GM21381 (cell line): Measurements from ENCODE around the gene AMHR2.
"Not testable (repeated sequence)": the region's sequence is repeated elsewhere in the genome, so short reads cannot be mapped to it uniquely, and the experiment has no call there.

ENCODE experiments used
- ATAC-seq: cut with Tn5 transposase; IDR thresholded peaks from one replicate; pipeline ENCODE4 v1.9.1; 2021; ENCODE audit warnings: mild to moderate bottlenecking, moderate library complexity; ENCODE audit not compliant: unreplicated experiment

AMHR2 gene

DNA sequence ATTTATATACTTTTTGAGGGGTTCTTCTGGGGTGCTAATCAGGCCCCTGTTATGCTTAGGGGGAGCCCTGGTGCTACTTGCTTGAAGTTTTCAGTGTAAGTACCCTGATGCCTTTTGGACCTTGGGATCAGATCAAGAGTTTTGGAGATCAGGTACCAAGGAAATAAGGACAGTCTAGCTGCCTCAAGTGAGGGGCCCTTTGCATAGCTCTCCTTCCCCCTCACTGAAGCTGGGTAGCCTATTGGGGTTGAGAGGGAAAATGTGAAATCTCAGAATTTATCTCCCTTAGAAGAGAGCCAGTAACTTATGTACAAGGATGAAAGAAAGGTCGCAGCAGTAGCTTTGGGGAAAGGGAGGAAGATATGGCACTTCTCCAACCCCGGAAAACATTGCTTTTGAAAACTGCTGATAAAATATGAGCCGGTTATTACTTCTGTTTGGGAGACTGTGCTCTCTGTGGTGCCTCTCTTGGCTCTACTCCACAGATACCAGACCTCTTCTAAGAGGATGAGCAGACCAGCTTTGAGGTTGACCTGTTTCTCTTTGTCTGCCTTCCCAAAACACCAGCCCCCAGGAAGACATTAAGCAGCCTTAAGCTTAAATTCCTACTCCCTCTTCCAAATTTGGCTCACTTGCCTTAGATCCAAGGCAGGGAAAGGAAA is 8.8 kb upstream of the AMHR2 start:
- no peak for ATAC-seq

DNA sequence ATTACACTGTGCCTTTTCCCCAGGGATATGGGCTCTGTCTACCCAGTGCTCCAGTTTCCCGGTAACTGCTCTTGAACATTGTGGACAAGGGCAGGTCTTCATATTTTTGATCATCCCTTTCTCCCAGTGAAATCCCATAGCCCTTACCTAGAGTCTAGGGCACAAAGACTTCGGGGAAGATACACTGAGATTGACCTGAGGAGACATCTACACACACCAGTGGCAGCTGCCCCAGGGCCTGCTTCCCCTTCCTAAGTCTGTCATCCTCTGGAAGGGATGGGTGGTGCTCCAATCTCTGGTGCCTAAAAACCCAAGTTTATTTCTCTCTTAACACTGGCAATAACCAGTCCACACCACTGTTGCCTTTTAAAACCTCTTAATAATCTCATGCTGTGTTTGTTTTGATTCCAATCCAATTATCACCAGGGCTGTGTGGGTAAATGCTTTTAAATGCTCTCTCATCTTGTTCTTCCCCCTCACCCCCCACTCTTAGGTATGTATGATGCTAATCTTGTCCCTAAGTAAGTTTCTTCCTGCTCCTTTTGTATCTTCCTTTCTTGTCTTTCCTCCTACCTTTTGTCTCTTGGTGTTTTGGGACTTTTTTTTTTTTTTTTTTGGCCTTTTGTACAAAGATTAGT is 7.8 kb upstream of the AMHR2 start:
- ATAC-seq: not testable (repeated sequence)

DNA sequence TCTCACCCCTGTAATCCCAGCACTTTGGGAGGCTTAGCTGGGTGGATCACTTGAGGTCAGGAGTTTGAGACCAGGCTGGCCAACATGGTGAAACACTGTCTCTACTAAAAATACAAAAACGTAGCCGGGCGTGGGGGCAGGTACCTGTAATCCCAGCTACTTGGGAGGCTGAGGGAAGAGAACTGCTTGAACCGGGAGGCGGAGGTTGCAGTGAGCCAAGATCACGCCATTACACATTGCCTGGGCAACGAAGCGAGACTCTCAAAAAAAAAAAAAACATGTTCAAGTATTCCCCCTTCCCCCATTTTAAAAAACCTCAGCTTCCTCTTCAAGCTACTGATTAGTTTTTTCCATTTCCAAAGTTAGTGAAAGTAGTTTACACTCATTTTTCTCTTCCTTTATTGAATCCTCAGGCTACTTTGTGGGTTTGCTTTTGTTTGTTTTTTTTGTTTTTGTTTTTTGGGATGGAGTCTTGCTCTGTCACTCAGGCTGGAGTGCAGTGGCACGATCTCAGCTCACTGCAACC is 6.3 kb upstream of the AMHR2 start:
- not testable (repeated sequence) for ATAC-seq

DNA sequence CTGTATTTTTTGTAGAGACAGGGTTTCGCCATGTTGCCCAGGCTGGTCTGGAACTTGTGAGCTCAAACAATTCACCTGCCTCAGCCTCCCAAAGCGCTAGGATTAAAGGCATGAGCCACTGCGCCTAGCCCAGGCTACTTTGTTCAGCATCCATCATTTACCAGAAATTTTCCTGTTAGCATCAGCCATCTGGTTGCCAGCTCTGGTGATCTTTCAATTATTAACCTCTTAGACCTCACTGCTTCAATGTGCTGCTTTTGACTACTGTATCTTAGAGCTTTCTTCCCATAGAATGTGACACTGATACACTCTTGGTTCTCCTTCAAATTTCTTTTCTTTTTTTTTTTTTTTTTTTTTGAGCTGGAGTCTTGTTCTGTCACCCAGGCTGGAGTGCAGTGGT is 5.4 kb upstream of the AMHR2 start:
- no peak for ATAC-seq

DNA sequence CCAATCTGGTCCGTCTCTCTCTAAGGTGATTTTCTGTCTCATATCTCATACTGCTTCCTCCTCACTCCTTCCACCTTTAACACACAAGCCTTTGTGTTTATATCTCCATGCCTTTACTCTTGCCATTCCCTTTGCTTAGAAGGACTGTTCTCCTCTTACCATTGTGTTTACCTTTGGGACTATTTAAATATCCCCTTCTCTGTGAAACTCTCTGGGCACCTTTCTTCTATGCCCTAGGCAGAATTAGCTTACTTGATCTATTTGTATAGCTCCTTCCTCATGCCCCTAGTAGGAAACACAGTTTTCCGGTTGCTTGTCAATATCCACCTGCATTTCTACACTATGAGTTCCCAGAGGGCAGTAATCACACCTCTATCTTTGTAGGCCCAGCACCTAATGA is 3.9 kb upstream of the AMHR2 start:
- no peak for ATAC-seq

DNA sequence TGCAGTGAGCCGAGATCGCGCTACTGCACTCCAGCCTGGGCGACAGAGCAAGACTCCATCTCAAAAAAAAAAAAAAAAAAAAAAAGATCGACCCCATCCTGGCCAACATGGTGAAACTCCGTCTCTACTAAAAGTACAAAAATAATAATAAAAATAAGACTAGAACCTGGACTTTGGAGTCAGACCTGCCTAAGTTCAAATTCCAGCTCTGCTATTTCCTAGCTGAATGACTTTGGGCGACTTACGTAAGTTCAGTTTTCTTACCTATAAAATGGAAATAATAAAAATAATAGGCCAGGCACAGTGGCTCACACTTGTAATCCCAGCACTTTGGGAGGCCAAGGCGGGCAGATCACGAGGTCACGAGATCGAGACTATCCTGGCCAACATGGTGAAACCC is 1.4 kb upstream of the AMHR2 start:
- ATAC-seq: not testable (repeated sequence)

DNA sequence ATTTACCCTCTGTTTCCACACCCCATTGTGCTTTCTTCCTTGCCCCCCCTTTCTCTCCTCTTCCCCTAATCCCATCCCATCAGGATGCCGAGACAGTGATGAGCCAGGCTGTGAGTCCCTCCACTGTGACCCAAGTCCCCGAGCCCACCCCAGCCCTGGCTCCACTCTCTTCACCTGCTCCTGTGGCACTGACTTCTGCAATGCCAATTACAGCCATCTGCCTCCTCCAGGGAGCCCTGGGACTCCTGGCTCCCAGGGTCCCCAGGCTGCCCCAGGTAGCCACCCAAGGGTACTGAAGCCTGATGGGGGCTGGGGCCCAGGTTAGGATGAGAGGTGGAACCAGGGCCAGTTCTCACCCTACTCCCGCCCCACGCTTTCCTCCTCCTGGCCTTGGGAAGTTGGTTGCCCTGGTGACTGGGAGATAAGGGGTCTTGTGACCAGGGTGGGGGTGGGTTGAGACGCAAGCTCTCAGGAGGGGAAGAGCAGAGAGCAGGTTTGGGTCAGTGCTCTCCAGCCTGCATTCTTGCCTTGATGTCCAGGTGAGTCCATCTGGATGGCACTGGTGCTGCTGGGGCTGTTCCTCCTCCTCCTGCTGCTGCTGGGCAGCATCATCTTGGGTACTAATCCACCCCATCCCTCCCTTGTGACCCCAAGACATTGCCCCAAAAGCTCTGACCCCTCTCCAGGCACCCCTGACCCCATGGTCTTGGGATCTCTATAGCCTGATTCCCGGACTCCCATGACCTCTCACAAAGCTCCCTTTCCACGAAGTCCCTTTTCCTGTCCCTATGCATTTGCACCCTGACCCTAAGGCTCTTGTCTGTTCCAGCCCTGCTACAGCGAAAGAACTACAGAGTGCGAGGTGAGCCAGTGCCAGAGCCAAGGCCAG is 1.2 kb downstream of the AMHR2 start:
- no peak for ATAC-seq

DNA sequence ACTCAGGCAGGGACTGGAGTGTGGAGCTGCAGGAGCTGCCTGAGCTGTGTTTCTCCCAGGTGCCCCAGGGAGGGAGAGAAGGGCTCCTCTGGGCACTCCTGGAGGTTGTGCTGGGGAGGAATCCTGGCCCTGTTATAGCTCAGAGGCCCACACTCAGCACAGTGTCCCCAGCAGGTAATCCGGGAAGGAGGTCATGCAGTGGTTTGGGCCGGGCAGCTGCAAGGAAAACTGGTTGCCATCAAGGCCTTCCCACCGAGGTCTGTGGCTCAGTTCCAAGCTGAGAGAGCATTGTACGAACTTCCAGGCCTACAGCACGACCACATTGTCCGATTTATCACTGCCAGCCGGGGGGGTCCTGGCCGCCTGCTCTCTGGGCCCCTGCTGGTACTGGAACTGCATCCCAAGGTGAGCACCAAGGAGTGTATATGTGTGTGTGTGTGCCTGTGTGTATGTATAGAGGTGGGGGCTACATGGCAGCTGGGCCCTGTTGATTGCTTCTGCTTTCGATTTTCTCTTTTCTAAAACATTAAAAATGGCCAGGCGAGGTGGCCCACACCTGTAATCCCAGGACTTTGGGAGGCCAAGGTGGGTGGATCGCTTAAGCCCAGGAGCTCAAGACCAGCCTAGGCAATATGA is 2.0 kb downstream of the AMHR2 start:
- no peak for ATAC-seq

DNA sequence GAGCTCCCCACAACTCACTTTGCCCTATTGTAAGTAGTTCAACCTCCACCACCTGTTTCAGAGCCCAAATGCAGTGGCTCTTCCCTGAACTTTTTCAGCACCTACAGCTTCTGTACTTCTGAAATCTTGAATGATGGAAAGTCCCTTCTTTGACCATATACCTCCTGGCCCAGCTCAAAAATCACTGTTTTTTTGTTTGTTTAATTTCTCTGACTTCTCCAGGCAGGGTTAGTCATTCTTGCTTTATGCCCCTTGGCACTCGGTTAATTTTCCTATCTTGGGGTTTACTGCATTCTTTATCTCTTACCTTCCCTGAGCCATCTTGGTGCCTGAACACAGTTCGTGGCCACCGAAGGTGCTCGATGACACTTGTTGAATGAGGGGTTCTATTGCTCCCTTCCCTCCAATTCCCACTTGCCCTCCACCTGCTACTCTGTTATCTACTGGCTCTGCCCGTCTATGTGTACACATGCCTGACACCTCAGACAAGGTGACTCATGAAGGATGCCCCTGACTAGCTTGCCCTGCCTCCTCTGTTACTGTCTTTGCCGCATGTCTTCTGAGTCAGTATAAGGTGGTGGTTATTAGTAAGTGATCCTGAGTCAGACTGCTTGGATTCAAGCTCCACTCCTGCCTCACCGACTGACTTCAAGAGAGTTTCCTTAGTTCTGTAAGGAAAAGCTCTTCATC is 4.4 kb downstream of the AMHR2 start:
- ATAC-seq: no peak

DNA sequence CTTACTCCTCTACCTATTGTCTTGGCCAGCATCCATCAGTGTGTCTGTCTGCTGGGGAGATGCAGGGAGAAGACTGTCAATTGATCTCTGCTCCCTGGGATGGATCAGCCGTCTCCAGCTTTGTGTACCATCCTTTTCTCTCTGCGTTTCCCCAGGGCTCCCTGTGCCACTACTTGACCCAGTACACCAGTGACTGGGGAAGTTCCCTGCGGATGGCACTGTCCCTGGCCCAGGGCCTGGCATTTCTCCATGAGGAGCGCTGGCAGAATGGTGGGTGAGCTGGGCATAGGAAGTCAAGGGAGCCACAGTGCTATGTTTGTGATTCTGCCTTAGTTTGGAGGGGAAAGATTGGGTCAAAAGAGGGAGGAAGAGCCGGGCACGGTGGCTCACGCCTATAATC is 5.1 kb downstream of the AMHR2 start:
- no peak for ATAC-seq

DNA sequence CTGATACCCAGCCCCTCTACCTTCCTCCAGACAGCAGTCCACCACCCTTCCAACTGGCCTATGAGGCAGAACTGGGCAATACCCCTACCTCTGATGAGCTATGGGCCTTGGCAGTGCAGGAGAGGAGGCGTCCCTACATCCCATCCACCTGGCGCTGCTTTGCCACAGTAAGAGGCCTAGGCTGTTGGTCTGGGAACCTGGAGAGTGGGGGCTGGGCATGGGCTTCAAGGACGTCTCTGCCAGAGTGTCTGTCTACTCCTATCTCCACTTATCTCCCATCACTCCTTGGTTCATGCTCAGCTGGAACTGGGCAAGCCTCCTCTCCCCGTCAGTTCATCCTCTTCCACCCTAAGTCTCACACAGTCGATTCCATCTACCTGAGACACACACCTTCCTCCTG is 6.5 kb downstream of the AMHR2 start:
- ATAC-seq: no peak

DNA sequence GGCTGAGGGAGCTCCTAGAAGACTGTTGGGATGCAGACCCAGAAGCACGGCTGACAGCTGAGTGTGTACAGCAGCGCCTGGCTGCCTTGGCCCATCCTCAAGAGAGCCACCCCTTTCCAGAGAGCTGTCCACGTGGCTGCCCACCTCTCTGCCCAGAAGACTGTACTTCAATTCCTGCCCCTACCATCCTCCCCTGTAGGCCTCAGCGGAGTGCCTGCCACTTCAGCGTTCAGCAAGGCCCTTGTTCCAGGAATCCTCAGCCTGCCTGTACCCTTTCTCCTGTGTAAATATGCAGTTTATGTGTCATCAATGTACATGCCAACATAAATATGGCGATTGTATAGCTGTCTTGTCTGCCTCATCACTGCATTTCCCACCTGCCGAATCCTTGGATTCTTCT is 7.5 kb downstream of the AMHR2 start:
- ATAC-seq: no peak

DNA sequence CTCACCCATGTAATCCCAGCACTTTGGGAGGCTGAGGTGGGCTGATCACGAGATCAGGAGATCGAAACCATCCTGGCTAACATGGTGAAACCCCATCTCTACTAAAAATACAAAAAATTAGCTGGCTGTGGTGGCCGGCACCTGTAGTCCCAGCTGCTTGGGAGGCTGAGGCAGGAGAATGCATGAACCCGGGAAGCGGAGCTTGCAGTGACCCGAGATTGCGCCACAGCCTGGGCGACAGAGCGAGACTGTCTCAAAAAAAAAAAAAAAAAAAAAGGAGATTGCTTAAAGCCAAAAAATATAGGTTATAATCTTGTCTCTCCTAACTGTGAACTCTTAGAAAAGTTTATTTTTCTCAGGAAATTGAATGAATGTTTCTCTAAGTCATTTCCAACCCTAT is 11.7 kb downstream of the AMHR2 start:
- ATAC-seq: not testable (repeated sequence)

DNA sequence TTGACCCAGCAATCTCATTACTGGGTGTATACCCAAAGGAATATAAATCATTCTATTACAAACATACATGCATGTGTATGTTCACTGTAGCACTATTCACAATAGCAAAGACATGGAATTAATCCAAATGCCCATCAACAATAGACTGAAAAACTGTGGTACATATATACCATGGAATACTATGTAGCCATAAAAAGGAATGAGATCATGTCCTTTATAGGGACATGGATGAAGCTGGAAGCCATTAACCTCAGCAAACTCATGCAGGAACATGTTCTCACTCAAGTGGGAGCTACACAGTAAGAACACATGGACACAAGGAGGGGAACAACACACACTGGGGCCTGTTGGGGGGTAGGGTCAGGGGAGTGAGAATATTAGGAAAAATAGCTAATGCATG is 15.9 kb downstream of the AMHR2 start:
- not testable (repeated sequence) for ATAC-seq

DNA sequence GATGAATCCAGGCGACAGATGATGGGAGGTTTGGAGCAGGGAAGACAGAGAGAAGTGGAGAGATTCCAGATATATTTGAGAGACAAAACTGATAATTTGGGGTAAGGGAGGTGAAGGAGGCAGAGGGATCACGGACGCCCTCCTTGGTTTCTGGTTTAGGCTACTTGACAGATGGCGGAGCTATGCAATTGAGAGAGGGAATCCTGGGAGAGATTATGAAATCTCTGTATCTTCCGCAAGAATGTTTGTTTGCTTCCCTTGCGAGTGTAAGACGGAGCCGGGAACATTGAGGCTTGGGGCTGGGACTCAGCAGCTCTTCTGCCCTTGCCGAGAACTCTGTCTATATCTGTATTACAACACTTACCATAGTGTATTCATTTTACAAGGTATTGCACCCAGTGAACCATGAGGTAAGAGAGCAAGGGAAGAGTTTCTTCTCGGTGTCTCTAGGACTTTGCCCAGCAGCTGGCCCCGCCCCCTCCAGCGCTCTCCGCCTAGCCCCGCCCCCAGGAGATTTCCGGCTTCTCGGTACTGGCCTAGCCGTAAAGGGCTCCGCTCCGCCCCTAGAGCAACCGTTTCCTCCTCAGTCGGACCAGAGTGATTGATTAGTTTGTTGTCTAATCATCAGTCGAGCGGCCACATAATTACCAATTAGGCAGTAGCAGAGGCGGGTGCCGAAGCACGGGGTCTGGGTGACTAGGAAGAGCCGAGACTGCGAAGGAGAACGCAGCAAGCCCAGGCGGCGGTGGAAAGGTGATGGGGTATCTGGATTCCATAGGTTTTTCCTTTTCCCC is 17.6 kb downstream of the AMHR2 start, which contains the start of gene PRR13:
Gene PRR13, plus strand, starts transcription at position 695 of the 794 bp plus-strand sequence. CDS start 981 bp downstream, outside the sequence.
- peak; percentile 97 for ATAC-seq

DNA sequence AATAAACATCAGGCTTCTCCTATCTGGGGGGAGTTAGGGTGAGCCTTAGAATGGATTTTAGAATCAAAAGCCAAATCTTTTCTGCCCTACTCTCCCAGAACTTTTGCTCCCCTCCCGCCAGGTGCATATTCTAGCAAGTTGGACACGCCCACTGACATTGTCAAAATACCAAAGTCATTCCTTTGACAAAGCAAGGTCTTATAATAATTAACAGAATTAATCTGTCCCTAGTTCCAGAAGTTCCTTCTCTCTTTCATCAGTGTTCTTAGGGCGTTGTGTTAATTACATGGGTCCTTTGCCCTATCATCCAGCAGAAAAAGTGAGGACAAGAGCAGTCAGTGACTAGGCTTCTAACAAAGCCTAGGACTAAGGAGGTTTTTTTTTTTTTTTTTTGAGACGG is 20.3 kb downstream of the AMHR2 start:
- ATAC-seq: no peak

DNA sequence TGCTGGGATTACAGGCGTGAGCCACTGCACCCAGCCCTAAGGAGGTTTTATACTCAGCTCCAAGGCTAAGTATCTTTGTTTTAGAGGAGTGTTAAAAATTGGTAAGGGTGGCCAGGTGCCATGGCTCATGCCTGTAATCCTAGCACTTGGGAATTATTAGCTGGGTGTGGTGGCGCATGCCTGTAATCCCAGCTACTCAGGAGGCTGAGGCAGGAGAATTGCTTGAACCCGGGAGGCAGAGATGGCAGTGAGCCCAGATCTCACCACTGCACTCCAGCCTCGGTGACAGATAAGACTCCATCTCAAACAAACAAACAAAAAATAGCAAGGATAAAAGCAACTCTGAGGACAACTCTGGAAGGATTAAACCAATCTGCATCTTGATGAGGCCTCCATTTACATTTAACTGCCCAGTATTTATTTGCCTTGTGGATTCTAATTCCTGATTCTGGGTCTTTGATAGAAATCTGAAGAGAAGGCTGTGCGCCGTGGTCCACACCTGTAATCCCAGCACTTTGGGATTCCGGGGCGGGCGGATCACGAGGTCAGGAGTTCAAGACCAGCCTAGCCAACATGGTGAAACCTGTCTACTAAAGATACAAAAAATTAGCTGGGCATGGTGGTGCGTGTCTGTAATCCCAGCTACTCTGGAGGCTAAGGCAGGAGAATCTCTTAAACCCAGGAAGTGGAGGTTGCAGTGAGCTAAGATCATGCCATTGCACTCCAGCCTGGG is 21.1 kb downstream of the AMHR2 start:
- ATAC-seq: not testable (repeated sequence)

DNA sequence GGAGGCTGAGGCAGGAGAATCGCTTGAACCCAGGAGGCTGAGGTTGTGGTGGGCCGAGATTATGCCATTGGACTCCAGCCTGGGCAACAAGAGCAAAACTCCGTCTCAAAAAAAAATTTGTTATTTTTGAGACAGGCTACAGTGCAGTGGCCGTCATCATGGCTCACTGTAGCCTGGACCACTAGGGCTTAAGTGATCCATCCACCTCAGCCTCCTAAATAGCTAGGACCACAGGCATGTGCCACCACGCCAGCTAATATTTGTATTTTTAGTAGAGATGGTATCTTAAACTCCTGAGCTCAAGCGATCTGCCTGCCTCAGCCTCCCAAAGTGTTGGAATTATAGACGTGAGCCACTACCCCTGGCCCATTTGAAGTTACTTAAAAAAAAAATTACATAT is 27.3 kb downstream of the AMHR2 start:
- no peak for ATAC-seq

DNA sequence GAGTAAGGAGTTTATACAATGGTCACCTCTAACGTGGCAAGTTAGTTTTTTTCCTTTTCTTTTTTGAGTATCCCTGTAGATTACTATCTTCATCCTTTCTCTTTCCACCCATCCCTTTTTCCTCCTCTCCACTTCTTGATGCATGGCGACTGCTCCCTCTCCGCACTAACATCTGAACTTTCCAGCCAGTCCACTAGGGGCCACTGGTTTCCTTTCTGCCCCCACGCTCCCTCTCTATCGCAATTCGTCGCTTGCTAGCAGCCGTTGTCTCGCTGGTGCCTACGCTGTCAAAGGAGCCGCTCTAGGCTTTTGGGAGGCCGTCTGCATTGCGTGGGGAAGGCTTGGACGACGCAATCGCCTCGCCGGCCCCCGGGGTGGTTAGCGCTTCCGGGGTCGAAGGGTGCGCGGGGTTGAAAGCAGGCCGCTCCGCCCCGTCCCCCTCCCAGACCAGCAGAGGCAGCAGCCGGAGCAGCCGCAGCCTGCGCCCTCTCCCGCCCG is 28.1 kb downstream of the AMHR2 start, which contains the start of gene PCBP2:
Gene PCBP2, plus strand, starts transcription at position 442 of the 498 bp plus-strand sequence. CDS start 2,699 bp downstream, outside the sequence.
- ATAC-seq: peak; percentile 97
